BLaER1 (cell line): ENCODE measurements around the gene ADAM22.

Experiments used
- H3K27ac ChIP-seq: shearing (Covaris generic); formaldehyde crosslinking; 2 replicates; pipeline ENCODE4 v1.8.1; 2022
- H3K27me3 ChIP-seq: shearing (Covaris generic); formaldehyde crosslinking; 2 replicates; pipeline ENCODE4 v1.8.1; 2022
- H3K36me3 ChIP-seq: shearing (Covaris generic); formaldehyde crosslinking; 2 replicates; pipeline ENCODE4 v1.8.1; 2022
- H3K4me1 ChIP-seq: shearing (Covaris generic); formaldehyde crosslinking; 2 replicates; pipeline ENCODE4 v1.8.1; 2022
- H3K4me2 ChIP-seq: shearing (Covaris generic); formaldehyde crosslinking; 2 replicates; pipeline ENCODE4 v1.8.1; 2022
- H3K4me3 ChIP-seq: shearing (Covaris generic); formaldehyde crosslinking; 2 replicates; pipeline ENCODE4 v1.8.1; 2022
- H3K9ac ChIP-seq: shearing (Covaris generic); formaldehyde crosslinking; 2 replicates; pipeline ENCODE4 v1.8.1; 2022
- H3K9me3 ChIP-seq: shearing (Covaris generic); formaldehyde crosslinking; 2 replicates; pipeline ENCODE4 v1.8.1; 2022
- H4K20me1 ChIP-seq: shearing (Covaris generic); formaldehyde crosslinking; 2 replicates; pipeline ENCODE4 v1.8.1; 2022
- Cebpa-rat ChIP-seq: shearing (Covaris generic); IDR thresholded peaks from 2 replicates; pipeline ENCODE4 v1.8.1; 2022

ADAM22 gene

GRCh38 chr7:88091988-88092675 lies 158.1 kb downstream of the ADAM22 start:
- no peak overlapping the region for H3K4me2 ChIP-seq
- no peaks in the 10 kb centered on the region for H3K36me3 ChIP-seq
- no peaks in the 10 kb centered on the region for H3K27me3 ChIP-seq
- no peak for TF ChIP-seq Cebpa-rat
- no peak overlapping the region for H3K9ac ChIP-seq
- no peak overlapping the region for H3K27ac ChIP-seq
- no peaks in the 10 kb centered on the region for H4K20me1 ChIP-seq
- H3K4me1 ChIP-seq = peaks cover 13% of the 10 kb centered on the region
- no peaks in the 10 kb centered on the region for H3K9me3 ChIP-seq
- no peak overlapping the region for H3K4me3 ChIP-seq

GRCh38 chr7:88092676-88092999 lies 158.6 kb downstream of the ADAM22 start:
- no peak overlapping the region for H3K27ac ChIP-seq
- no peak overlapping the region for H3K4me2 ChIP-seq
- H4K20me1 ChIP-seq = no peaks in the 10 kb centered on the region
- no peaks in the 10 kb centered on the region for H3K9me3 ChIP-seq
- no peaks in the 10 kb centered on the region for H3K27me3 ChIP-seq
- peaks cover 13% of the 10 kb centered on the region for H3K4me1 ChIP-seq
- no peak overlapping the region for H3K4me3 ChIP-seq
- H3K9ac ChIP-seq = no peak overlapping the region
- H3K36me3 ChIP-seq = no peaks in the 10 kb centered on the region
- no peak for TF ChIP-seq Cebpa-rat

GRCh38 chr7:88101769-88102168 lies 167.7 kb downstream of the ADAM22 start:
- H3K27ac ChIP-seq = no peak overlapping the region
- TF ChIP-seq Cebpa-rat = no peak

GRCh38 chr7:88102675-88103074 lies 168.6 kb downstream of the ADAM22 start:
- Histone ChIP-seq H3K27ac (no peak overlapping the region), H4K20me1 (no peaks in the 10 kb centered on the region), H3K4me2 (no peak overlapping the region), H3K9ac (no peak overlapping the region), H3K4me1 (peaks cover 10% of the 10 kb centered on the region), H3K4me3 (no peak overlapping the region), H3K9me3 (no peaks in the 10 kb centered on the region), H3K27me3 (no peaks in the 10 kb centered on the region), H3K36me3 (no peaks in the 10 kb centered on the region)
- TF ChIP-seq Cebpa-rat = no peak

More at GRCh38 chr7:88101769-88102168, 167.7 kb downstream of the ADAM22 start:
- no peak overlapping the region for H3K4me2 ChIP-seq
- H3K9me3 ChIP-seq = no peaks in the 10 kb centered on the region
- H3K4me1 ChIP-seq = peaks cover 10% of the 10 kb centered on the region
- no peaks in the 10 kb centered on the region for H3K36me3 ChIP-seq
- H3K9ac ChIP-seq = no peak overlapping the region
- no peaks in the 10 kb centered on the region for H3K27me3 ChIP-seq
- H3K4me3 ChIP-seq = no peak overlapping the region
- no peaks in the 10 kb centered on the region for H4K20me1 ChIP-seq

- Histone ChIP-seq H3K4me3 (no peak overlapping the region), H3K27me3 (no peaks in the 10 kb centered on the region), H4K20me1 (no peaks in the 10 kb centered on the region), H3K9me3 (no peaks in the 10 kb centered on the region), H3K27ac (no peak overlapping the region), H3K36me3 (no peaks in the 10 kb centered on the region), H3K4me2 (no peak overlapping the region), H3K9ac (no peak overlapping the region), H3K4me1 (peaks cover 10% of the 10 kb centered on the region)
- no peak for TF ChIP-seq Cebpa-rat
Measured at GRCh38 chr7:88104732-88105131, 170.7 kb downstream of the ADAM22 start.

- H3K4me1 ChIP-seq = peaks cover 10% of the 10 kb centered on the region
- H3K4me3 ChIP-seq = no peak overlapping the region
- H3K36me3 ChIP-seq = no peaks in the 10 kb centered on the region
- H3K27me3 ChIP-seq = no peaks in the 10 kb centered on the region
- H3K9ac ChIP-seq = no peak overlapping the region
- no peak overlapping the region for H3K4me2 ChIP-seq
- H4K20me1 ChIP-seq = no peaks in the 10 kb centered on the region
- TF ChIP-seq Cebpa-rat = no peak
- H3K9me3 ChIP-seq = no peaks in the 10 kb centered on the region
- no peak overlapping the region for H3K27ac ChIP-seq
Measured at GRCh38 chr7:88105231-88105630, 171.2 kb downstream of the ADAM22 start.

GRCh38 chr7:88106434-88106833 lies 172.4 kb downstream of the ADAM22 start:
- H3K9ac ChIP-seq = no peak overlapping the region
- TF ChIP-seq Cebpa-rat = no peak
- no peak overlapping the region for H3K27ac ChIP-seq
- peaks cover 10% of the 10 kb centered on the region for H3K4me1 ChIP-seq
- H3K36me3 ChIP-seq = no peaks in the 10 kb centered on the region
- H3K4me2 ChIP-seq = no peak overlapping the region
- H4K20me1 ChIP-seq = no peaks in the 10 kb centered on the region
- no peak overlapping the region for H3K4me3 ChIP-seq
- no peaks in the 10 kb centered on the region for H3K27me3 ChIP-seq
- no peaks in the 10 kb centered on the region for H3K9me3 ChIP-seq

GRCh38 chr7:88109612-88110011 lies 175.6 kb downstream of the ADAM22 start:
- no peak overlapping the region for H3K27ac ChIP-seq
- no peaks in the 10 kb centered on the region for H3K27me3 ChIP-seq
- H3K4me1 ChIP-seq = peaks cover 7% of the 10 kb centered on the region
- H3K36me3 ChIP-seq = no peaks in the 10 kb centered on the region
- no peak overlapping the region for H3K4me3 ChIP-seq
- H3K9ac ChIP-seq = no peak overlapping the region
- H4K20me1 ChIP-seq = no peaks in the 10 kb centered on the region
- no peaks in the 10 kb centered on the region for H3K9me3 ChIP-seq
- TF ChIP-seq Cebpa-rat = no peak
- no peak overlapping the region for H3K4me2 ChIP-seq

GRCh38 chr7:88111140-88111743 lies 177.2 kb downstream of the ADAM22 start:
- no peak overlapping the region for H3K27ac ChIP-seq
- no peak overlapping the region for H3K4me2 ChIP-seq
- no peaks in the 10 kb centered on the region for H3K27me3 ChIP-seq
- H3K4me3 ChIP-seq = no peak overlapping the region
- H3K4me1 ChIP-seq = no peaks in the 10 kb centered on the region
- H3K36me3 ChIP-seq = no peaks in the 10 kb centered on the region
- H3K9ac ChIP-seq = no peak overlapping the region
- H4K20me1 ChIP-seq = no peaks in the 10 kb centered on the region
- no peak for TF ChIP-seq Cebpa-rat
- no peaks in the 10 kb centered on the region for H3K9me3 ChIP-seq

GRCh38 chr7:88111954-88112471 lies 178.0 kb downstream of the ADAM22 start:
- Histone ChIP-seq H3K9me3 (no peaks in the 10 kb centered on the region), H3K36me3 (no peaks in the 10 kb centered on the region), H3K4me2 (no peak overlapping the region), H3K4me3 (no peak overlapping the region), H3K27me3 (no peaks in the 10 kb centered on the region), H4K20me1 (no peaks in the 10 kb centered on the region), H3K27ac (no peak overlapping the region), H3K4me1 (no peaks in the 10 kb centered on the region), H3K9ac (no peak overlapping the region)
- no peak for TF ChIP-seq Cebpa-rat
